Measurements from ENCODE around the gene ENO2. TPM values are rescaled to one million over a fixed set of nuclear protein-coding genes. Genes with fewer than 3 reads are reported as not detected.
"Not testable (repeated sequence)": the region's sequence is repeated elsewhere in the genome, so short reads cannot be mapped to it uniquely, and the experiment has no call there.

The ENO2 gene
- total and polyA plus RNA-seq, 2 donors: 12.1 to 29.3 TPM

GRCh38 chr12:6904280-6905276, 9.8 kb upstream of the ENO2 start, which contains the start of gene LRRC23:
Gene LRRC23, plus strand, starts transcription at chr12:6904822. Its CDS starts 812 bp downstream, at chr12:6905634.
- peak within 1 kb of the TSS; percentile 70 to 78 for H3K27ac ChIP-seq (ENCODE audit: low read depth in 1 of 2, low read length in 1 of 2)
- H3K4me1 ChIP-seq (ENCODE audit: control insufficient read depth in 2 of 2, insufficient read depth in 2 of 2, low read length in 2 of 2): peaks cover 10 to 16% of the 10 kb centered on the region in 2 donors
- DNase-seq (ENCODE audit: low read depth in 6 of 9, low spot score in 9 of 9): peak; percentile 83 to 97 (median 92)
- H3K36me3 ChIP-seq (ENCODE audit: control insufficient read depth in 2 of 2, insufficient read depth in 2 of 2, low read length in 1 of 2): no peaks in the 10 kb centered on the region
- WGBS: 9% methylated on average over 34 of the region's 34 CpGs
- H3K9me3 ChIP-seq (ENCODE audit: control insufficient read depth in 2 of 2, insufficient read depth in 1 of 2, low read length in 1 of 2): no peaks in the 10 kb centered on the region
- H3K4me3 ChIP-seq (ENCODE audit: low read length in 2 of 2): peak within 1 kb of the TSS; percentile 73 to 77
- H3K27me3 ChIP-seq (ENCODE audit: control insufficient read depth in 2 of 2, insufficient read depth in 1 of 2, low read length in 1 of 2): no peaks in the 10 kb centered on the region

- H3K4me1 ChIP-seq (ENCODE audit: control insufficient read depth in 2 of 2, insufficient read depth in 2 of 2, low read length in 2 of 2): peaks cover 10 to 13% of the 10 kb centered on the region in 2 donors
- H3K4me3 ChIP-seq (ENCODE audit: low read length in 2 of 2): peak overlapping the region in 1 of 2 donors; percentile 77
- no peak overlapping the region for H3K27ac ChIP-seq (ENCODE audit: low read depth in 1 of 2, low read length in 1 of 2)
- no peaks in the 10 kb centered on the region for H3K9me3 ChIP-seq (ENCODE audit: control insufficient read depth in 2 of 2, insufficient read depth in 1 of 2, low read length in 1 of 2)
- H3K27me3 ChIP-seq (ENCODE audit: control insufficient read depth in 2 of 2, insufficient read depth in 1 of 2, low read length in 1 of 2): no peaks in the 10 kb centered on the region
- 91% methylated on average over 5 of the region's 5 CpGs for WGBS
- no peaks in the 10 kb centered on the region for H3K36me3 ChIP-seq (ENCODE audit: control insufficient read depth in 2 of 2, insufficient read depth in 2 of 2, low read length in 1 of 2)
- no peak for DNase-seq (ENCODE audit: low read depth in 6 of 9, low spot score in 9 of 9)
These were observed 8.9 kb upstream of the ENO2 start for GRCh38 chr12:6905414-6906040.

GRCh38 chr12:6908141-6908540, 6.2 kb upstream of the ENO2 start:
- Histone ChIP-seq H3K4me1 (ENCODE audit: control insufficient read depth in 2 of 2, insufficient read depth in 2 of 2, low read length in 2 of 2) (peaks cover 10 to 13% of the 10 kb centered on the region in 2 donors), H3K27me3 (ENCODE audit: control insufficient read depth in 2 of 2, insufficient read depth in 1 of 2, low read length in 1 of 2) (peaks cover 0 to 13% of the 10 kb centered on the region in 2 donors)
- 97% methylated on average over 11 of the region's 11 CpGs for WGBS
- not testable (repeated sequence) for H3K9me3 ChIP-seq (ENCODE audit: control insufficient read depth in 2 of 2, insufficient read depth in 1 of 2, low read length in 1 of 2); H3K27ac ChIP-seq (ENCODE audit: low read depth in 1 of 2, low read length in 1 of 2); H3K4me3 ChIP-seq (ENCODE audit: low read length in 2 of 2); H3K36me3 ChIP-seq (ENCODE audit: control insufficient read depth in 2 of 2, insufficient read depth in 2 of 2, low read length in 1 of 2); DNase-seq (ENCODE audit: low read depth in 6 of 9, low spot score in 9 of 9)

- H3K27ac ChIP-seq (ENCODE audit: low read depth in 1 of 2, low read length in 1 of 2): no peak overlapping the region
- H3K4me3 ChIP-seq (ENCODE audit: low read length in 2 of 2): no peak overlapping the region
- no peaks in the 10 kb centered on the region for H3K36me3 ChIP-seq (ENCODE audit: control insufficient read depth in 2 of 2, insufficient read depth in 2 of 2, low read length in 1 of 2)
- 96% methylated on average over 4 of the region's 4 CpGs for WGBS
- peaks cover 8 to 15% of the 10 kb centered on the region in 2 donors for H3K4me1 ChIP-seq (ENCODE audit: control insufficient read depth in 2 of 2, insufficient read depth in 2 of 2, low read length in 2 of 2)
- DNase-seq (ENCODE audit: low read depth in 6 of 9, low spot score in 9 of 9): no peak
- no peaks in the 10 kb centered on the region for H3K9me3 ChIP-seq (ENCODE audit: control insufficient read depth in 2 of 2, insufficient read depth in 1 of 2, low read length in 1 of 2)
- H3K27me3 ChIP-seq (ENCODE audit: control insufficient read depth in 2 of 2, insufficient read depth in 1 of 2, low read length in 1 of 2): peaks cover 0 to 20% of the 10 kb centered on the region in 2 donors
These were observed 4.8 kb upstream of the ENO2 start for GRCh38 chr12:6909421-6910145.

- Histone ChIP-seq H3K4me3 (ENCODE audit: low read length in 2 of 2) (no peak overlapping the region), H3K27me3 (ENCODE audit: control insufficient read depth in 2 of 2, insufficient read depth in 1 of 2, low read length in 1 of 2) (peaks cover 0 to 30% of the 10 kb centered on the region in 2 donors), H3K27ac (ENCODE audit: low read depth in 1 of 2, low read length in 1 of 2) (no peak overlapping the region), H3K4me1 (ENCODE audit: control insufficient read depth in 2 of 2, insufficient read depth in 2 of 2, low read length in 2 of 2) (peaks cover 15 to 20% of the 10 kb centered on the region in 2 donors), H3K36me3 (ENCODE audit: control insufficient read depth in 2 of 2, insufficient read depth in 2 of 2, low read length in 1 of 2) (peaks cover 7 to 8% of the 10 kb centered on the region in 2 donors), H3K9me3 (ENCODE audit: control insufficient read depth in 2 of 2, insufficient read depth in 1 of 2, low read length in 1 of 2) (no peaks in the 10 kb centered on the region)
- DNase-seq (ENCODE audit: low read depth in 6 of 9, low spot score in 9 of 9): no peak
- WGBS: 95% methylated on average over 15 of the region's 15 CpGs
These were observed 2.0 kb upstream of the ENO2 start for GRCh38 chr12:6912164-6912935.

- WGBS: 34% methylated on average over 29 of the region's 29 CpGs
- peak overlapping the region; percentile 55 to 89 for H3K4me3 ChIP-seq (ENCODE audit: low read length in 2 of 2)
- no peaks in the 10 kb centered on the region for H3K9me3 ChIP-seq (ENCODE audit: control insufficient read depth in 2 of 2, insufficient read depth in 1 of 2, low read length in 1 of 2)
- H3K36me3 ChIP-seq (ENCODE audit: control insufficient read depth in 2 of 2, insufficient read depth in 2 of 2, low read length in 1 of 2): peaks cover 18 to 20% of the 10 kb centered on the region in 2 donors
- peaks cover 0 to 30% of the 10 kb centered on the region in 2 donors for H3K27me3 ChIP-seq (ENCODE audit: control insufficient read depth in 2 of 2, insufficient read depth in 1 of 2, low read length in 1 of 2)
- H3K27ac ChIP-seq (ENCODE audit: low read depth in 1 of 2, low read length in 1 of 2): no peak overlapping the region
- peaks cover 15 to 24% of the 10 kb centered on the region in 2 donors for H3K4me1 ChIP-seq (ENCODE audit: control insufficient read depth in 2 of 2, insufficient read depth in 2 of 2, low read length in 2 of 2)
- DNase-seq (ENCODE audit: low read depth in 6 of 9, low spot score in 9 of 9): no peak
These were observed 788 bp downstream of the ENO2 start for GRCh38 chr12:6914947-6915788.

GRCh38 chr12:6915789-6916285, 1.5 kb downstream of the ENO2 start:
- no peak for DNase-seq (ENCODE audit: low read depth in 6 of 9, low spot score in 9 of 9)
- H3K9me3 ChIP-seq (ENCODE audit: control insufficient read depth in 2 of 2, insufficient read depth in 1 of 2, low read length in 1 of 2): no peaks in the 10 kb centered on the region
- no peak overlapping the region for H3K27ac ChIP-seq (ENCODE audit: low read depth in 1 of 2, low read length in 1 of 2)
- 90% methylated on average over 14 of the region's 14 CpGs for WGBS
- H3K27me3 ChIP-seq (ENCODE audit: control insufficient read depth in 2 of 2, insufficient read depth in 1 of 2, low read length in 1 of 2): peaks cover 0 to 30% of the 10 kb centered on the region in 2 donors
- H3K36me3 ChIP-seq (ENCODE audit: control insufficient read depth in 2 of 2, insufficient read depth in 2 of 2, low read length in 1 of 2): peaks cover 20% of the 10 kb centered on the region in 2 donors
- H3K4me3 ChIP-seq (ENCODE audit: low read length in 2 of 2): no peak overlapping the region
- H3K4me1 ChIP-seq (ENCODE audit: control insufficient read depth in 2 of 2, insufficient read depth in 2 of 2, low read length in 2 of 2): peaks cover 15 to 24% of the 10 kb centered on the region in 2 donors

Measured in thymus (tissue), 11 donors.